B cell (primary cell): Measurements from ENCODE around the gene PITRM1. TPM values are rescaled to one million over a fixed set of nuclear protein-coding genes. Genes with fewer than 3 reads are reported as not detected.

Source experiments
- ATAC-seq: fragments of 200-7000 bp; cut with Tn5 transposase; one replicate; pipeline ENCODE4 v1.10.0; 2021; ENCODE audit warnings: low read depth, mild to moderate bottlenecking, moderate number of reproducible peaks, moderate library complexity
- CTCF ChIA-PET: fragments of 350-600 bp; sonication (Branson Sonifier 250); formaldehyde crosslinking; loops from one replicate; lab custom pipeline; 2021; ENCODE audit warnings: antibody characterized with exemption, inconsistent platforms; lab: Charles Lee
- POLR2A ChIA-PET: fragments of 350-600 bp; sonication (Branson Sonifier 250); formaldehyde crosslinking; loops from one replicate; lab custom pipeline; 2021; ENCODE audit warnings: antibody characterized with exemption; lab: Charles Lee
- DNase-seq: peaks from one replicate; pipeline ENCODE4 v3.0.0; 2013
- H2AFZ ChIP-seq: 2 replicates; pipeline ENCODE4 v1.6.1; 2012; ENCODE audit warnings: mild to moderate bottlenecking, low read depth, low read length; ENCODE audit not compliant: insufficient read depth, poor library complexity, severe bottlenecking
- H3K27ac ChIP-seq, 2 donors: 1 replicate in 1 of 2; 2 replicates in 1 of 2; pipeline ENCODE4 v1.5.1; 2012 to 2013; ENCODE audit warnings: low read length in 2 of 2, mild to moderate bottlenecking in 2 of 2, moderate library complexity in 1 of 2
- H3K27me3 ChIP-seq, 4 experiments: fragments of 200-600 bp in 1 of 4; sonication (generic) in 1 of 4; replicated peaks in 1 of 4; 1 replicate in 2 of 4; 2 replicates in 2 of 4; pipeline versions ENCODE4 v1.6.1 to v1.7.0; 2013 to 2016; ENCODE audit warnings: low read length in 3 of 4, mild to moderate bottlenecking in 2 of 4, mixed read lengths in 1 of 4, moderate library complexity in 1 of 4; ENCODE audit not compliant: insufficient read depth in 4 of 4, control insufficient read depth in 3 of 4; ENCODE audit errors: control extremely low read depth in 1 of 4
- H3K36me3 ChIP-seq, 2 experiments: replicated peaks in 1 of 2; 1 replicate in 1 of 2; 2 replicates in 1 of 2; pipeline versions ENCODE4 v1.6.1 to v1.7.1; 2013; ENCODE audit warnings: low read length in 1 of 2; ENCODE audit not compliant: insufficient read depth in 2 of 2, control insufficient read depth in 1 of 2; ENCODE audit errors: control extremely low read depth in 1 of 2, extremely low read depth in 1 of 2
- H3K4me1 ChIP-seq, 2 donors: fragments of 200-600 bp in 1 of 2; sonication (generic) in 1 of 2; 1 replicate in 1 of 2; 2 replicates in 1 of 2; pipeline versions ENCODE4 v1.5.1 to v1.6.1; 2013 to 2017; ENCODE audit warnings: low read length in 2 of 2; ENCODE audit not compliant: control insufficient read depth in 2 of 2, insufficient read depth in 2 of 2
- H3K4me2 ChIP-seq: replicated peaks from 2 replicates; pipeline ENCODE3; 2012; ENCODE audit warnings: mild to moderate bottlenecking, low read depth, low read length; ENCODE audit not compliant: poor library complexity, severe bottlenecking
- H3K4me3 ChIP-seq, 5 experiments: fragments of 200-600 bp in 1 of 5; sonication (generic) in 1 of 5; 1 replicate in 3 of 5; 2 replicates in 2 of 5; pipeline versions ENCODE4 v1.5.1 to v1.7.0; 2011 to 2016; ENCODE audit warnings: low read length in 4 of 5, mild to moderate bottlenecking in 4 of 5, low read depth in 2 of 5, control low read depth in 1 of 5, moderate library complexity in 1 of 5; ENCODE audit not compliant: insufficient read depth in 1 of 5; ENCODE audit errors: control extremely low read depth in 1 of 5, extremely low read depth in 1 of 5
- H3K79me2 ChIP-seq: fragments of 200-600 bp; sonication (generic); one replicate; pipeline ENCODE4 v1.6.0; 2016; ENCODE audit warnings: low read length; ENCODE audit not compliant: control insufficient read depth, insufficient read depth
- H3K9ac ChIP-seq: fragments of 200-600 bp; sonication (generic); 2 replicates; pipeline ENCODE4 v1.6.1; 2017; ENCODE audit warnings: mild to moderate bottlenecking, low read length, moderate library complexity
- H3K9me3 ChIP-seq, 3 donors: one replicate each; pipeline versions ENCODE4 v1.6.1 to v1.7.1; 2013; ENCODE audit warnings: low read length in 2 of 3; ENCODE audit not compliant: control insufficient read depth in 2 of 3, insufficient read depth in 1 of 3; ENCODE audit errors: control extremely low read depth in 1 of 3
- H4K20me1 ChIP-seq: 2 replicates; pipeline ENCODE4 v1.6.0; 2012; ENCODE audit warnings: mild to moderate bottlenecking, low read length; ENCODE audit not compliant: insufficient read depth, control insufficient read depth, poor library complexity, severe bottlenecking
- H3K27ac Mint-ChIP-seq: one replicate; pipeline ENCODE4 v1.8.0; 2021; ENCODE audit warnings: mixed read lengths
- H3K27me3 Mint-ChIP-seq: one replicate; pipeline ENCODE4 v1.8.0; 2021; ENCODE audit warnings: mixed read lengths
- H3K4me1 Mint-ChIP-seq: one replicate; pipeline ENCODE4 v1.8.0; 2021; ENCODE audit warnings: mixed read lengths
- H3K4me3 Mint-ChIP-seq: one replicate; pipeline ENCODE4 v1.8.0; 2021; ENCODE audit warnings: mixed read lengths
- H3K9me3 Mint-ChIP-seq: one replicate; pipeline ENCODE4 v1.8.0; 2022; ENCODE audit warnings: mixed read lengths; ENCODE audit not compliant: insufficient read depth
- CTCF ChIP-seq: fragments of 200-600 bp; IDR thresholded peaks from one replicate; pipeline ENCODE4 v1.8.0; 2022; ENCODE audit warnings: antibody characterized with exemption, mild to moderate bottlenecking
- EZH2 ChIP-seq: IDR thresholded peaks from 2 replicates; pipeline ENCODE4 v1.6.1; 2012; ENCODE audit warnings: borderline replicate concordance, low read depth, mild to moderate bottlenecking, moderate library complexity, low read length; ENCODE audit not compliant: insufficient read depth, poor library complexity, severe bottlenecking
- WGBS: methylation state at CpG from one replicate; pipeline ENCODE4 v1.1.5; 2013; ENCODE audit warnings: missing lambda C conversion rate; ENCODE audit not compliant: insufficient coverage; 5-methylcytosine and 5-hydroxymethylcytosine counted together
- intact Hi-C: fragments of 100-400 bp; cut with micrococcal nuclease; formaldehyde crosslinking; loops from one replicate; pipeline ENCODE4 v1.10.0; 2022
- polyA plus RNA-seq: library from polyadenylated mRNA; depleted of rRNA; stranded (reverse); fragments of >200 nt; gene quantifications from 2 replicates; pipeline ENCODE4 v1.2.3, GENCODE V29; 2012
- total RNA-seq, 2 donors: library from RNA; stranded (reverse); fragments of 120-200 nt in 1 of 2; gene quantifications; 1 replicate in 1 of 2; 2 replicates in 1 of 2; pipeline versions ENCODE4 v1.2.3 to v1.2.4, GENCODE V29; 2013 to 2022

PITRM1 gene
- total and polyA plus RNA-seq, 2 donors (not counting 1 experiment from before 2014, with no cell fraction given), result 50.7 to 71.1 TPM

- Mint-ChIP-seq H3K4me3 (no peak overlapping the region), H3K4me1 (peaks cover 10% of the 10 kb centered on the region), H3K27ac (no peak overlapping the region), H3K27me3 (peaks cover 47% of the 10 kb centered on the region), H3K9me3 (no peaks in the 10 kb centered on the region)
- Histone ChIP-seq H3K36me3 (no peaks in the 10 kb centered on the region), H3K79me2 (no peaks in the 10 kb centered on the region), H3K4me2 (peak overlapping the region; percentile 48), H3K9ac (no peak overlapping the region), H3K27me3 (peaks cover 0 to 51% (median 10%) of the 10 kb centered on the region in 4 experiments), H3K27ac (no peak overlapping the region), H3K4me1 (peaks cover 7% of the 10 kb centered on the region in 2 donors), H4K20me1 (no peaks in the 10 kb centered on the region), H2AFZ (peak overlapping the region; percentile 49), H3K4me3 (no peak overlapping the region), H3K9me3 (peaks cover 0 to 2% (median 0%) of the 10 kb centered on the region in 3 donors)
- no peak for TF ChIP-seq CTCF
- ChIA-PET CTCF (interaction anchor here (1.2 to 9.3 kb wide), 5 partner anchors 8 to 1618 kb away, joined by 3 to 136 read pairs (median 6); no protein-coding TSS in a partner anchor), POLR2A (no interaction called here)
- intact Hi-C loops, result loop anchor here (1.0 kb wide), 1 partner anchor 1459 kb away; no protein-coding TSS in a partner anchor
- 55% methylated on average over 12 of the region's 12 CpGs for WGBS
- ATAC-seq, result no peak
- no peak for DNase-seq
Measured at GRCh38 chr10:3196958-3197347, 24.4 kb upstream of the PITRM1 start.

GRCh38 chr10:3196482-3196881, 23.9 kb upstream of the PITRM1 start:
- no peaks in the 10 kb centered on the region for H3K9me3 Mint-ChIP-seq
- H3K4me1 Mint-ChIP-seq, result peaks cover 10% of the 10 kb centered on the region
- Histone ChIP-seq H3K9ac (no peak overlapping the region), H3K27me3 (peaks cover 0 to 49% (median 10%) of the 10 kb centered on the region in 4 experiments), H3K4me3 (no peak overlapping the region), H3K9me3 (peaks cover 0 to 2% (median 0%) of the 10 kb centered on the region in 3 donors), H3K36me3 (no peaks in the 10 kb centered on the region), H3K4me2 (no peak overlapping the region), H3K4me1 (peaks cover 7% of the 10 kb centered on the region in 2 donors), H3K79me2 (no peaks in the 10 kb centered on the region), H3K27ac (no peak overlapping the region), H4K20me1 (no peaks in the 10 kb centered on the region), H2AFZ (no peak overlapping the region)
- ChIA-PET CTCF (interaction anchor here (1.4 to 9.3 kb wide), 4 partner anchors 8 to 1619 kb away, joined by 3 to 136 read pairs (median 8); no protein-coding TSS in a partner anchor), POLR2A (no interaction called here)
- WGBS, result 95% methylated on average over 8 of the region's 10 CpGs
- peaks cover 45% of the 10 kb centered on the region for H3K27me3 Mint-ChIP-seq
- DNase-seq (no peak), ATAC-seq (no peak)
- H3K27ac Mint-ChIP-seq, result no peak overlapping the region
- H3K4me3 Mint-ChIP-seq, result no peak overlapping the region
- no peak for TF ChIP-seq CTCF
- TF ChIP-seq EZH2, result no peak
- intact Hi-C loops, result no loop called here
